Natural killer cell (primary cell): Measurements from ENCODE around the gene KTN1. TPM values are rescaled to one million over a fixed set of nuclear protein-coding genes. Genes with fewer than 3 reads are reported as not detected.

Source experiments
- ATAC-seq, 3 donors: fragments of 150-1000 bp in 2 of 3; fragments of 200-7000 bp in 1 of 3; cut with Tn5 transposase; 1 replicate in 1 of 3; 2 replicates in 2 of 3; pipeline ENCODE4 v1.10.0; 2021; ENCODE audit warnings: mild to moderate bottlenecking in 2 of 3, moderate library complexity in 2 of 3
- DNase-seq, 2 donors: peaks; one replicate each; pipeline versions ENCODE4 v3.0.0 to v3.0.0-alpha.2; 2013 to 2021; ENCODE audit warnings: mixed read lengths in 1 of 2
- H3K27ac ChIP-seq: one replicate; pipeline ENCODE4 v1.5.1; 2013; ENCODE audit warnings: mild to moderate bottlenecking, low read length
- H3K27me3 ChIP-seq: one replicate; pipeline ENCODE4 v1.6.1; 2013; ENCODE audit warnings: low read length; ENCODE audit not compliant: control insufficient read depth, insufficient read depth
- H3K36me3 ChIP-seq: one replicate; pipeline ENCODE4 v1.6.1; 2013; ENCODE audit warnings: low read length; ENCODE audit not compliant: control insufficient read depth, insufficient read depth
- H3K4me1 ChIP-seq: one replicate; pipeline ENCODE4 v1.6.1; 2013; ENCODE audit warnings: low read length; ENCODE audit not compliant: control insufficient read depth, insufficient read depth
- H3K4me3 ChIP-seq: one replicate; pipeline ENCODE4 v1.5.1; 2013; ENCODE audit warnings: low read length
- H3K9me3 ChIP-seq: one replicate; pipeline ENCODE4 v1.6.1; 2013; ENCODE audit warnings: low read length; ENCODE audit not compliant: control insufficient read depth, insufficient read depth
- H3K27ac Mint-ChIP-seq, 2 donors: one replicate each; pipeline ENCODE4 v1.8.0; 2022; ENCODE audit warnings: mild to moderate bottlenecking in 2 of 2, mixed read lengths in 2 of 2, moderate library complexity in 1 of 2
- H3K27me3 Mint-ChIP-seq, 2 donors: one replicate each; pipeline ENCODE4 v1.8.0; 2022; ENCODE audit warnings: low read depth in 2 of 2, mixed read lengths in 2 of 2
- H3K36me3 Mint-ChIP-seq: one replicate; pipeline ENCODE4 v1.8.0; 2022; ENCODE audit warnings: mixed read lengths
- H3K4me1 Mint-ChIP-seq, 2 donors: one replicate each; pipeline ENCODE4 v1.8.0; 2022; ENCODE audit warnings: mixed read lengths in 2 of 2
- H3K4me3 Mint-ChIP-seq: one replicate; pipeline ENCODE4 v1.8.0; 2022; ENCODE audit warnings: mild to moderate bottlenecking, moderate library complexity, mixed read lengths
- H3K9me3 Mint-ChIP-seq, 2 donors: one replicate each; pipeline ENCODE4 v1.8.0; 2022; ENCODE audit warnings: mixed read lengths in 2 of 2
- WGBS: methylation state at CpG from one replicate; pipeline ENCODE4 v1.1.7; 2013; ENCODE audit warnings: missing lambda C conversion rate; ENCODE audit not compliant: insufficient coverage; 5-methylcytosine and 5-hydroxymethylcytosine counted together
- intact Hi-C: fragments of 100-400 bp; cut with micrococcal nuclease; formaldehyde crosslinking; loops from one replicate; pipeline ENCODE4 v1.14.2; 2022
- total RNA-seq, 4 donors: library from RNA; stranded (reverse); fragments of 120-200 nt in 1 of 4; gene quantifications; one replicate each; pipeline versions ENCODE4 v1.2.3 to v1.2.4, GENCODE V29; 2013 to 2022
- TF ChIP-seq, protein P1 (sequence below): fragments of 200-600 bp; IDR thresholded peaks from one replicate; pipeline ENCODE4 v1.8.0; 2022; ENCODE audit warnings: antibody characterized with exemption

Gene KTN1
- total RNA-seq, 3 donors from 2014 or later (not counting 1 experiment from before 2014, with no cell fraction given) = 63.1 to 96.7 (median 72.8) TPM

GRCh38 chr14:55654243-55654642 lies 74.2 kb downstream of the KTN1 start:
- no peak overlapping the region for H3K27ac ChIP-seq
- H3K4me1 Mint-ChIP-seq = peaks cover 0 to 4% of the 10 kb centered on the region in 2 donors
- ATAC-seq = no peak

GRCh38 chr14:55661029-55661428 lies 81.0 kb downstream of the KTN1 start:
- Mint-ChIP-seq H3K36me3 (peaks cover 30% of the 10 kb centered on the region), H3K27ac (no peak overlapping the region), H3K27me3 (no peaks in the 10 kb centered on the region), H3K9me3 (no peaks in the 10 kb centered on the region), H3K4me1 (peaks cover 19 to 20% of the 10 kb centered on the region in 2 donors), H3K4me3 (no peak overlapping the region)
- peaks cover 58% of the 10 kb centered on the region for H3K36me3 ChIP-seq
- intact Hi-C loops = no loop called here
- no peaks in the 10 kb centered on the region for H3K27me3 ChIP-seq
- DNase-seq = no peak
- no peak overlapping the region for H3K4me3 ChIP-seq
- H3K27ac ChIP-seq = no peak overlapping the region
- ATAC-seq = no peak
- no peaks in the 10 kb centered on the region for H3K4me1 ChIP-seq
- TF ChIP-seq, protein P1, sequence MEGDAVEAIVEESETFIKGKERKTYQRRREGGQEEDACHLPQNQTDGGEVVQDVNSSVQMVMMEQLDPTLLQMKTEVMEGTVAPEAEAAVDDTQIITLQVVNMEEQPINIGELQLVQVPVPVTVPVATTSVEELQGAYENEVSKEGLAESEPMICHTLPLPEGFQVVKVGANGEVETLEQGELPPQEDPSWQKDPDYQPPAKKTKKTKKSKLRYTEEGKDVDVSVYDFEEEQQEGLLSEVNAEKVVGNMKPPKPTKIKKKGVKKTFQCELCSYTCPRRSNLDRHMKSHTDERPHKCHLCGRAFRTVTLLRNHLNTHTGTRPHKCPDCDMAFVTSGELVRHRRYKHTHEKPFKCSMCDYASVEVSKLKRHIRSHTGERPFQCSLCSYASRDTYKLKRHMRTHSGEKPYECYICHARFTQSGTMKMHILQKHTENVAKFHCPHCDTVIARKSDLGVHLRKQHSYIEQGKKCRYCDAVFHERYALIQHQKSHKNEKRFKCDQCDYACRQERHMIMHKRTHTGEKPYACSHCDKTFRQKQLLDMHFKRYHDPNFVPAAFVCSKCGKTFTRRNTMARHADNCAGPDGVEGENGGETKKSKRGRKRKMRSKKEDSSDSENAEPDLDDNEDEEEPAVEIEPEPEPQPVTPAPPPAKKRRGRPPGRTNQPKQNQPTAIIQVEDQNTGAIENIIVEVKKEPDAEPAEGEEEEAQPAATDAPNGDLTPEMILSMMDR = no peak
- no peaks in the 10 kb centered on the region for H3K9me3 ChIP-seq

More at GRCh38 chr14:55654243-55654642, 74.2 kb downstream of the KTN1 start:
- TF ChIP-seq, protein P1 = no peak
- Mint-ChIP-seq H3K36me3 (peaks cover 26% of the 10 kb centered on the region), H3K27me3 (no peaks in the 10 kb centered on the region), H3K4me3 (no peak overlapping the region), H3K9me3 (no peaks in the 10 kb centered on the region), H3K27ac (no peak overlapping the region)
- Histone ChIP-seq H3K36me3 (peaks cover 74% of the 10 kb centered on the region), H3K4me1 (no peaks in the 10 kb centered on the region), H3K9me3 (no peaks in the 10 kb centered on the region), H3K4me3 (no peak overlapping the region), H3K27me3 (no peaks in the 10 kb centered on the region)
- intact Hi-C loops = no loop called here
- DNase-seq = no peak
- 100% methylated on average over 2 of the region's 2 CpGs for WGBS

- 96% methylated on average over 5 of the region's 5 CpGs for WGBS
- H3K4me3 ChIP-seq = no peak overlapping the region
- ATAC-seq (no peak), DNase-seq (no peak)
- H3K27ac ChIP-seq = no peak overlapping the region
- Mint-ChIP-seq H3K27ac (no peak overlapping the region), H3K4me3 (no peak overlapping the region), H3K9me3 (no peaks in the 10 kb centered on the region), H3K4me1 (peaks cover 22 to 28% of the 10 kb centered on the region in 2 donors), H3K27me3 (no peaks in the 10 kb centered on the region), H3K36me3 (peaks cover 30% of the 10 kb centered on the region)
- no peaks in the 10 kb centered on the region for H3K27me3 ChIP-seq
- intact Hi-C loops = no loop called here
- TF ChIP-seq, protein P1 = no peak
- H3K9me3 ChIP-seq = no peaks in the 10 kb centered on the region
- no peaks in the 10 kb centered on the region for H3K4me1 ChIP-seq
- peaks cover 48% of the 10 kb centered on the region for H3K36me3 ChIP-seq
Observed at GRCh38 chr14:55662752-55663151, 82.7 kb downstream of the KTN1 start.

DNA sequence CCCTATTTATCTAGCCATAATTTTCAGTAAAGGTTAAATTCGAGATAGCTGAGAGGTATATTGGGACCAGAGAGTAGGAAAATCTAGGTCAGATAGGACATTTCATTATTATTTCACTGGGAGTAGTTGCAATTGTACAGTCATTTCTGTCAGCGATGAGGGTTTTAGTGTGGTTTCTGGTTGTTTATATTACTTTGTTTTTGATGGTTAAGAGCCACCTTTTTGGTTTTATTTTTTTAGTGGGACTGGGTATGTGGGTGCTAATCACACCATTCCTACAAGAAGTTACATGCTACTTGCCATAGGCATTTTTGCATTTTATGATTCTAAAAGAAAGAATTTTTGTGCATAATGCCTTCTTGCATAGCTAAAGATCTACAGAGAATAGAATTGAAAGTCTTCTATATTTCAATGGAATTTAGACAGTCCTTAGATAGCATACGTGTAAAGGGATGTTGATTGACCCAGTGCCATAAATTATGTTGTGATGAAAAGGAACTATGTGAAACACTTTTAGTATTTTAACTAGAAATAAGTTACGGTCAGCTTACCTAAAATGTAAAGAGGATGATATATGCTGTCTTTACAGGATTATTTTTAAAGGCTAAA lies 85.2 kb downstream of the KTN1 start:
- no peak overlapping the region for H3K4me3 ChIP-seq
- WGBS = 69% methylated on average over 4 of the region's 4 CpGs

More for the DNA sequence above, 85.2 kb downstream of the KTN1 start:
- Mint-ChIP-seq H3K27ac (peak overlapping the region in 1 of 2 donors; percentile 58), H3K4me3 (no peak overlapping the region), H3K9me3 (no peaks in the 10 kb centered on the region), H3K36me3 (peaks cover 16% of the 10 kb centered on the region), H3K27me3 (no peaks in the 10 kb centered on the region), H3K4me1 (peaks cover 22 to 28% of the 10 kb centered on the region in 2 donors)
- H3K4me1 ChIP-seq = no peaks in the 10 kb centered on the region
- H3K27ac ChIP-seq = no peak overlapping the region
- TF ChIP-seq, protein P1 = no peak
- no peak for ATAC-seq
- H3K9me3 ChIP-seq = no peaks in the 10 kb centered on the region
- intact Hi-C loops = no loop called here
- peaks cover 31% of the 10 kb centered on the region for H3K36me3 ChIP-seq
- no peak for DNase-seq
- H3K27me3 ChIP-seq = no peaks in the 10 kb centered on the region
